Neural progenitor cell (in vitro differentiated cells): ENCODE data around the gene ARHGAP33.

ENCODE experiments used
- EZH2 ChIP-seq: fragments of 200-600 bp; sonication (generic); IDR thresholded peaks from 2 replicates; pipeline ENCODE4 v1.6.1; 2017; ENCODE audit warnings: antibody characterized with exemption, mild to moderate bottlenecking, moderate library complexity
- EZH2phosphoT487 ChIP-seq: fragments of 200-600 bp; sonication (generic); IDR thresholded peaks from 2 replicates; pipeline ENCODE4 v1.6.1; 2017; ENCODE audit warnings: antibody characterized with exemption
- TF ChIP-seq, protein P1 (sequence below): fragments of 200-600 bp; sonication (generic); IDR thresholded peaks from 2 replicates; pipeline ENCODE4 v1.5.1; 2017; ENCODE audit warnings: antibody characterized with exemption, mild to moderate bottlenecking

DNA sequence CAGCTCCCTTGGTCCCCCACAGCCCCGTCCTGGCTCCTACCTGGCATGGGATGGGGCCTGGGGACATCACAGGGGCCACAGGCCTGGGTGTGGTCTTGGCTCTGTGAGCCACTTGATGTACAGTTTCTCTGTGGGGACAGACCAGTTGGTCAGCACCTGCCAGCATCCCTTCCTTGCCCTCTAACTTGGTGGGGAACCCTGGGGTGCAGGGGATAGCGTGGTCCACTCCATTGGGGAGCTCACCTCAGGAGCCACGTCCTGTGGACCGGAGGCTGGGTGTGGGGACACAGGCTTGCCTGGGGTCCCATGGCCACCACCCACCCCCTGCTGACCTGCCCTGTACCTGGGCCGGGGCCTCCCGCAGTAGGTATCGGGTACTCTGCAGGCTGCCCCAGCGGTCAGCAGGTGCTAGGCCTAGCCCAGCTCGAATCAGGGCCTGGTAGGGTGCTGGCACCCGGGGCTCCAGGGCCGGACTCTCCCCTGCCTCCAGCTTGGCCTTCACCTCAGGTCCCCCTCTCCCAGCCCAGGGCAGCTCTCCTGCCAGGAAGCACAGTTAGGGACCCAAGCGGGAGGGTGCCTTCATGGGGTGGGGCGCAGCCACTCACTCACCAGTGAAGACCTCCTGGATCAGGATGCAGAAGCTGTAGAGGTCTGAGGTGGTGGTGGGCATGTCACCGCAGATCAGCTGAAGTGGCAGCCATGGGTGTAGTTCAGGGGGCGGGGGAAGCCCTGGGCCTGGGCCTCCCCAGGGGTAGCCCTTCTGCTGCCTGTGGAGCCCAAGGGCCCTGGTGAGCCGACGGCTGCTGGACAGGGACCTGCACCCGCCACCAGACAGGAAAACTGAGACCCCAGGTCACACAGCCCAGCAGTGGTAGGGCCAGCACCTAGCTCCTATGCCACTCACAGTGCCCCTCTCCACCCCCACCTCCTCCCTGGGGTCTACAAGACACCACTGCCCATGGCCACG, 14.9 kb downstream of the ARHGAP33 start:
- TF ChIP-seq, protein P1, sequence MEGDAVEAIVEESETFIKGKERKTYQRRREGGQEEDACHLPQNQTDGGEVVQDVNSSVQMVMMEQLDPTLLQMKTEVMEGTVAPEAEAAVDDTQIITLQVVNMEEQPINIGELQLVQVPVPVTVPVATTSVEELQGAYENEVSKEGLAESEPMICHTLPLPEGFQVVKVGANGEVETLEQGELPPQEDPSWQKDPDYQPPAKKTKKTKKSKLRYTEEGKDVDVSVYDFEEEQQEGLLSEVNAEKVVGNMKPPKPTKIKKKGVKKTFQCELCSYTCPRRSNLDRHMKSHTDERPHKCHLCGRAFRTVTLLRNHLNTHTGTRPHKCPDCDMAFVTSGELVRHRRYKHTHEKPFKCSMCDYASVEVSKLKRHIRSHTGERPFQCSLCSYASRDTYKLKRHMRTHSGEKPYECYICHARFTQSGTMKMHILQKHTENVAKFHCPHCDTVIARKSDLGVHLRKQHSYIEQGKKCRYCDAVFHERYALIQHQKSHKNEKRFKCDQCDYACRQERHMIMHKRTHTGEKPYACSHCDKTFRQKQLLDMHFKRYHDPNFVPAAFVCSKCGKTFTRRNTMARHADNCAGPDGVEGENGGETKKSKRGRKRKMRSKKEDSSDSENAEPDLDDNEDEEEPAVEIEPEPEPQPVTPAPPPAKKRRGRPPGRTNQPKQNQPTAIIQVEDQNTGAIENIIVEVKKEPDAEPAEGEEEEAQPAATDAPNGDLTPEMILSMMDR, result no peak
- TF ChIP-seq EZH2 (no peak), EZH2phosphoT487 (no peak)
